GM10266 (cell line): ENCODE data around the gene KIAA1549.
"Not testable (repeated sequence)": the region's sequence is repeated elsewhere in the genome, so short reads cannot be mapped to it uniquely, and the experiment has no call there.

ENCODE experiments used
- DNase-seq: peaks from one replicate; pipeline ENCODE4 v3.0.0; 2012; ENCODE audit errors: extremely low spot score
- CTCF ChIP-seq: IDR thresholded peaks from 2 replicates; pipeline ENCODE4 v1.5.1; 2012; ENCODE audit warnings: mild to moderate bottlenecking, low read depth; ENCODE audit not compliant: control insufficient read depth, insufficient read depth; ENCODE audit errors: missing control alignments

KIAA1549 gene

GRCh38 chr7:138943061-138943460 is 38.1 kb downstream of the KIAA1549 start:
- no peak for DNase-seq
- no peak for TF ChIP-seq CTCF

GRCh38 chr7:138941545-138941944 is 39.6 kb downstream of the KIAA1549 start:
- TF ChIP-seq CTCF, result no peak
- no peak for DNase-seq

- DNase-seq, result not testable (repeated sequence)
Observed at GRCh38 chr7:138940602-138941001, 40.6 kb downstream of the KIAA1549 start.

- DNase-seq, result no peak
- no peak for TF ChIP-seq CTCF
Observed at GRCh38 chr7:138937484-138937883, 43.7 kb downstream of the KIAA1549 start.

GRCh38 chr7:138935465-138936011 is 45.7 kb downstream of the KIAA1549 start:
- no peak for DNase-seq
- TF ChIP-seq CTCF, result no peak

- no peak for TF ChIP-seq CTCF
- no peak for DNase-seq
Observed at GRCh38 chr7:138934861-138935260, 46.3 kb downstream of the KIAA1549 start.

GRCh38 chr7:138934367-138934766 is 46.8 kb downstream of the KIAA1549 start:
- no peak for TF ChIP-seq CTCF
- DNase-seq, result no peak

- no peak for DNase-seq
- TF ChIP-seq CTCF, result no peak
Observed at GRCh38 chr7:138932870-138933269, 48.3 kb downstream of the KIAA1549 start.
